HAP-1 (cell line): ENCODE data around the gene SNCG.

Source experiments
- DNase-seq, 2 experiments: peaks; one replicate each; pipeline ENCODE4 v3.0.0-alpha.2; 2016 to 2020; ENCODE audit warnings: low spot score in 2 of 2
- H3K27me3 ChIP-seq: fragments of 250-450 bp; sonication (Bioruptor Pico); 2 replicates; pipeline ENCODE4 v1.5.1; 2020; ENCODE audit warnings: low read depth, mild to moderate bottlenecking, moderate library complexity
- H3K36me3 ChIP-seq: fragments of 250-450 bp; sonication (Bioruptor Pico); replicated peaks from 2 replicates; pipeline ENCODE4 v1.5.1; 2020; ENCODE audit warnings: mild to moderate bottlenecking
- H3K4me1 ChIP-seq: fragments of 250-450 bp; sonication (Bioruptor Pico); 2 replicates; pipeline ENCODE4 v1.5.1; 2020; ENCODE audit warnings: mild to moderate bottlenecking
- H3K4me3 ChIP-seq: fragments of 250-450 bp; sonication (Bioruptor Pico); 2 replicates; pipeline ENCODE4 v1.5.1; 2020; ENCODE audit warnings: mild to moderate bottlenecking, moderate library complexity
- H3K9me3 ChIP-seq: fragments of 250-450 bp; sonication (Bioruptor Pico); 2 replicates; pipeline ENCODE4 v1.5.1; 2020; ENCODE audit warnings: mild to moderate bottlenecking, moderate library complexity
- in situ Hi-C: fragments of 300-500 bp; cut with MboI; formaldehyde crosslinking; loops from 3 replicates; pipeline ENCODE4 v1.14.3; 2020; ENCODE audit warnings: low sequenced_read_pairs, inconsistent platforms, mixed read lengths

The SNCG gene

GRCh38 chr10:86960863-86961434 lies 2.5 kb downstream of the SNCG start:
- H3K36me3 ChIP-seq, result no peaks in the 10 kb centered on the region
- H3K4me3 ChIP-seq, result no peak overlapping the region
- in situ Hi-C loops, result no loop called here
- no peaks in the 10 kb centered on the region for H3K9me3 ChIP-seq
- 0 out of 2 replicates have a peak, but pooled peaks cover 2% of the 10 kb centered on the region for H3K4me1 ChIP-seq
- DNase-seq, result no peak
- H3K27me3 ChIP-seq, result no peaks in the 10 kb centered on the region

DNA sequence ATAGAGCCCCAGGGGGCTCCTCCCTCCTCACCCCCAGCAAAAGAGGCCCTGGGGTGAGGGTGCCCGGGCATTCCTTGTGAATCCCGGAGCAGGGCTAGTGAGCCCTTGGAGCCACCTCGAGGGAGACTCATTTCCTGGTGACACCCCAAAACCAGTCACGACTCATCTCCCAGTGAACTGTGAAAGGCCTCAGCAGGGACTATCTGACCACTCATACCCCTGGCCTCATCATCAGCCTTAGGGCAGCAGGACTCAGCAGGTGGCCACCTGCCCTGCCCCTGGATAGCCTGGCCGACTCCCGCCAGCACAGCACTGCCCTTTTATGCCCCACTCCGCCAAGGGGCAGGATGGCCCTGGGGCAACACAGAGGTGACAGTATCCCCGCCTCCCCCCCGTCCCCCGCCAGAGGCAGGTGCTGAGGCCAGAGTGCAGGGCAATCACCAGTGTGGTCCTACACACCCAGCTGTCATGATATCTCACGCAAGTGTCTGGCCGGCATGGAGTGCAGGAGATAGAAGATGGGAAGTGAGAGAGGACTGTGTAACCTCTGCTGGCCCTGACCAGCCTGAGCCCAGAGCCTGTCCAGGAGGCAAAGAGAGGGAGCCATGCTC lies 3.2 kb downstream of the SNCG start:
- Histone ChIP-seq H3K4me1 (peaks cover 2% of the 10 kb centered on the region), H3K4me3 (no peak overlapping the region), H3K9me3 (no peaks in the 10 kb centered on the region), H3K27me3 (no peaks in the 10 kb centered on the region), H3K36me3 (no peaks in the 10 kb centered on the region)
- DNase-seq, result no peak
- in situ Hi-C loops, result no loop called here

GRCh38 chr10:86962136-86962980 lies 4.0 kb downstream of the SNCG start:
- no peaks in the 10 kb centered on the region for H3K9me3 ChIP-seq
- no peak for DNase-seq
- H3K4me1 ChIP-seq, result peaks cover 5% of the 10 kb centered on the region
- no peaks in the 10 kb centered on the region for H3K36me3 ChIP-seq
- H3K4me3 ChIP-seq, result no peak overlapping the region
- no peaks in the 10 kb centered on the region for H3K27me3 ChIP-seq
- in situ Hi-C loops, result no loop called here

GRCh38 chr10:86962981-86963310 lies 4.5 kb downstream of the SNCG start:
- no peak for DNase-seq
- no peaks in the 10 kb centered on the region for H3K9me3 ChIP-seq
- no peaks in the 10 kb centered on the region for H3K36me3 ChIP-seq
- H3K4me3 ChIP-seq, result no peak overlapping the region
- peaks cover 5% of the 10 kb centered on the region for H3K4me1 ChIP-seq
- in situ Hi-C loops, result no loop called here
- H3K27me3 ChIP-seq, result no peaks in the 10 kb centered on the region

- DNase-seq, result no peak
- no peaks in the 10 kb centered on the region for H3K9me3 ChIP-seq
- peaks cover 5% of the 10 kb centered on the region for H3K4me1 ChIP-seq
- in situ Hi-C loops, result no loop called here
- no peak overlapping the region for H3K4me3 ChIP-seq
- no peaks in the 10 kb centered on the region for H3K36me3 ChIP-seq
- no peaks in the 10 kb centered on the region for H3K27me3 ChIP-seq
Measured at GRCh38 chr10:86963341-86963919, 5.0 kb downstream of the SNCG start.

GRCh38 chr10:86964061-86964846 lies 5.9 kb downstream of the SNCG start:
- in situ Hi-C loops, result no loop called here
- H3K4me1 ChIP-seq, result peaks cover 5% of the 10 kb centered on the region

GRCh38 chr10:86964847-86965190 lies 6.4 kb downstream of the SNCG start:
- Histone ChIP-seq H3K27me3 (no peaks in the 10 kb centered on the region), H3K36me3 (no peaks in the 10 kb centered on the region), H3K9me3 (no peaks in the 10 kb centered on the region), H3K4me1 (peaks cover 5% of the 10 kb centered on the region), H3K4me3 (no peak overlapping the region)
- in situ Hi-C loops, result no loop called here
- DNase-seq, result no peak

More at GRCh38 chr10:86964061-86964846, 5.9 kb downstream of the SNCG start:
- Histone ChIP-seq H3K27me3 (no peaks in the 10 kb centered on the region), H3K9me3 (no peaks in the 10 kb centered on the region), H3K36me3 (no peaks in the 10 kb centered on the region), H3K4me3 (no peak overlapping the region)
- no peak for DNase-seq

- DNase-seq, result no peak
- Histone ChIP-seq H3K36me3 (no peaks in the 10 kb centered on the region), H3K4me1 (peaks cover 3% of the 10 kb centered on the region), H3K27me3 (no peaks in the 10 kb centered on the region), H3K4me3 (no peak overlapping the region), H3K9me3 (no peaks in the 10 kb centered on the region)
- in situ Hi-C loops, result no loop called here
Measured at GRCh38 chr10:86965986-86966654, 7.7 kb downstream of the SNCG start.

DNA sequence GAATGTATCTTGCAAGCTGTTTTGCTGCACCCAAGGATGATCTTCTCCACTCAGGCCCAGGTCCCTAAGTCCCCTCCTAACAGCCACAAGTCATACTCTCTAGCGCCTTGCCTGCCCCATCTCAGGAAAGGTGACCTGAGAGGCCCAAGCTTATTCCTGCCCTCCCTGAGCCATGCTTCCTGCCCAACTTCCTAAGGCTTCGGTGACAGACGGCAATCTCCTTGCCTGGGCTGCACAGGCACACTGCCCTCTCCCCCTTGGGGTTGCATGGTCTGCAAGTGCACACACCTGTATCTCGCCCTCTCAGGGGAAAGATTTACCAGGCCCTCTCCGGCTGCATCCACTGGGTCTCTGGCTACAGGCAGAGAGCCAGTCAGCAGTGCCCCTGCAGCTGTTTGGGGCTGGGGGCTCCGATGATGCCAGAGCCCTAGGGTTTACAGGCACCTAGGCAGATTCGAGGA lies 9.1 kb downstream of the SNCG start:
- DNase-seq, result no peak
- H3K4me1 ChIP-seq, result peaks cover 3% of the 10 kb centered on the region
- H3K27me3 ChIP-seq, result no peaks in the 10 kb centered on the region
- in situ Hi-C loops, result no loop called here
- no peaks in the 10 kb centered on the region for H3K36me3 ChIP-seq
- no peak overlapping the region for H3K4me3 ChIP-seq
- no peaks in the 10 kb centered on the region for H3K9me3 ChIP-seq

- no peak for DNase-seq
- Histone ChIP-seq H3K9me3 (no peaks in the 10 kb centered on the region), H3K4me3 (no peak within 1 kb of the TSS), H3K4me1 (peaks cover 3% of the 10 kb centered on the region), H3K36me3 (no peaks in the 10 kb centered on the region), H3K27me3 (no peaks in the 10 kb centered on the region)
- in situ Hi-C loops, result no loop called here
Measured at GRCh38 chr10:86968271-86968993, 10.0 kb downstream of the SNCG start, which contains the start of gene ADIRF. ADIRF (plus strand) TSS chr10:86968482; CDS start chr10:86968545, 63 bp downstream.

DNA sequence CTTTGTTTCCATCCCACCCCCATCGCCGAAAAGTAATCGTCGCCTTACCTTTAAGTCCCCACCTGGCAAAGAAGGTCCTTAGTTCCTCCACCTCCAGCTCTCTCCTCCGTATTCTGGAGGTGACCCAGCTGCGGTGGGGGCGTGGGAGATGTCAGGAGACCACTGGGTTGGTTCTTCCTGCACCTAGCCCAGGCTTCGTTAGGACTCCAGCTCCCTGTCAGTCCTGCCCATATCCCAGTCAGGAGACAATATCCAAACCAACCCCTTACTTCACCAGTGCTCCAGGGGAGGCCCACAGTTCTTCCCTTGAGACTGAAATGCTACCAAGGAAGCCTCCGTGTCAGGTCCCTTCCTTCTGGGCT lies 10.6 kb downstream of the SNCG start:
- H3K27me3 ChIP-seq, result no peaks in the 10 kb centered on the region
- H3K9me3 ChIP-seq, result no peaks in the 10 kb centered on the region
- H3K4me1 ChIP-seq, result peaks cover 3% of the 10 kb centered on the region
- no peak overlapping the region for H3K4me3 ChIP-seq
- no peaks in the 10 kb centered on the region for H3K36me3 ChIP-seq
- in situ Hi-C loops, result no loop called here
- no peak for DNase-seq

DNA sequence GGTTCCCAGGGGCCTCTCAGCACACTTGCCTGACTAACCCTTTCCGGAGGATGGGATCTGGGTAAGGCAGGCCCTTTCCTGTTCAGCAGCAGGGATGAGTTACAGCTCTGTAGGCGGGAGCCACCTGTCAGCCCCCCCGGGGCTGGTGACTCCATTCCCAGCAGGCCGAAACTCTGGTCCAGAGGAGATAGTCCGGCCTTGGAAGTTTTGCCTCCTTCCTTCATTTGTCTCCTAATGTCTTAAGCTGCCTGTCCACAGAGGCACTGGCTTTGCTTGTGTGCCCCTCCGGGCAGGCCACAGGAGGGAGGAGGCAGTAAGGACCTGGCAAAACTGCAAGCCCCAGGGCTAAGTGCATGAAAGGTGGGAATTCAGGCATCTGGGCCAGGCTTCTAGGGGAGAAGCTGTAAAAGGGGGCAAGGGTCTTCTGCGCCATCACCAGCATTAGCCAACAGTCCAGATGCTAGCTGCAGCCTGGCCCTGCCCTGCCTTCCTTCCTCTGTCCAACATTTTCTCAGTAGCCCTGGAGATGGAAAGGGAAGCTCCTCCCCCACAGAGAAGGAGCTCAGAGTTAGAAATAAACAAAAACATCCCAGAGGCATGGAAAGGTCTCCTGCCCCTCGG lies 11.1 kb downstream of the SNCG start:
- Histone ChIP-seq H3K27me3 (no peaks in the 10 kb centered on the region), H3K4me3 (no peak overlapping the region), H3K36me3 (no peaks in the 10 kb centered on the region), H3K9me3 (no peaks in the 10 kb centered on the region), H3K4me1 (peaks cover 3% of the 10 kb centered on the region)
- in situ Hi-C loops, result no loop called here
- no peak for DNase-seq
